Transverse colon (tissue), 4 donors: Measurements from ENCODE around the gene ATP5PD. TPM values are rescaled to one million over a fixed set of nuclear protein-coding genes. Genes with fewer than 3 reads are reported as not detected.

Source experiments
- DNase-seq: peaks from one replicate; pipeline ENCODE4 v3.0.0-alpha.2; 2019
- H3K27ac ChIP-seq, 4 donors: fragments of 200-600 bp; sonication (generic); 2 replicates each; pipeline ENCODE4 v1.5.1; 2016 to 2018; ENCODE audit warnings: inconsistent platforms in 4 of 4
- H3K27me3 ChIP-seq: fragments of 200-600 bp; sonication (generic); 2 replicates; pipeline ENCODE4 v1.5.1; 2017; ENCODE audit warnings: inconsistent platforms
- H3K36me3 ChIP-seq, 4 donors: fragments of 200-600 bp; sonication (generic); 2 replicates each; pipeline ENCODE4 v1.5.1; 2017 to 2019; ENCODE audit warnings: inconsistent platforms in 4 of 4
- H3K4me1 ChIP-seq, 4 donors: fragments of 200-600 bp; sonication (generic); 2 replicates each; pipeline ENCODE4 v1.5.1; 2017 to 2020; ENCODE audit warnings: inconsistent platforms in 4 of 4
- H3K4me3 ChIP-seq, 4 donors: fragments of 200-600 bp; sonication (generic); 1 replicate in 1 of 4; 2 replicates in 3 of 4; pipeline versions ENCODE4 v1.5.1 to v1.6.1; 2017 to 2019; ENCODE audit warnings: inconsistent platforms in 4 of 4
- H3K9me3 ChIP-seq, 2 donors: fragments of 200-600 bp; sonication (generic); 2 replicates each; pipeline ENCODE4 v1.5.1; 2017 to 2019; ENCODE audit warnings: inconsistent platforms in 2 of 2
- EP300 ChIP-seq: sonication (generic); formaldehyde crosslinking; IDR thresholded peaks from one replicate; pipeline ENCODE4 v1.6.1; 2017; ENCODE audit warnings: antibody characterized with exemption, low read depth
- POLR2A ChIP-seq: fragments of 450-650 bp; IDR thresholded peaks from one replicate; pipeline ENCODE4 v1.6.1; 2016; ENCODE audit warnings: antibody characterized with exemption, mild to moderate bottlenecking, moderate library complexity
- POLR2AphosphoS5 ChIP-seq, 3 donors: sonication (generic); formaldehyde crosslinking; IDR thresholded peaks; one replicate each; pipeline ENCODE4 v1.6.1; 2016; ENCODE audit warnings: antibody characterized with exemption in 3 of 3
- WGBS, 2 donors: methylation state at CpG; one replicate each; pipeline ENCODE4 v1.1.5; 2018; ENCODE audit warnings: low coverage in 1 of 2; 5-methylcytosine and 5-hydroxymethylcytosine counted together
- in situ Hi-C, 4 donors: fragments of 200-750 bp; cut with MboI; loops; one replicate each; pipeline versions ENCODE4 v1.15.0 to v1.15.1; 2017; ENCODE audit warnings: low sequenced_read_pairs in 3 of 4, low pct_ligation_motif_present in 1 of 4, low pct_unique_long_range_greater_than_20kb in 1 of 4
- intact Hi-C: fragments of 100-400 bp; cut with DNase I; formaldehyde crosslinking; loops from one replicate; pipeline ENCODE4 v1.15.1; 2023; ENCODE audit warnings: low total_unique reads
- total RNA-seq, 4 donors: library from RNA; depleted of rRNA; stranded (reverse); fragments of >200 nt; gene quantifications; one replicate each; pipeline ENCODE4 v1.1.0, GENCODE V29; 2016
- TF ChIP-seq, protein P1 (sequence below), 5 experiments: fragments of 200-600 bp in 3 of 5; fragments of 450-650 bp in 2 of 5; sonication (generic) in 3 of 5; IDR thresholded peaks; 1 replicate in 2 of 5; 2 replicates in 3 of 5; pipeline ENCODE4 v1.5.1; 2016 to 2017; ENCODE audit warnings: antibody characterized with exemption in 5 of 5, inconsistent platforms in 3 of 5, mild to moderate bottlenecking in 2 of 5, moderate library complexity in 1 of 5

Gene ATP5PD
- total RNA-seq, 4 donors from 2014 or later = 75.2 to 373 (median 245) TPM

DNA sequence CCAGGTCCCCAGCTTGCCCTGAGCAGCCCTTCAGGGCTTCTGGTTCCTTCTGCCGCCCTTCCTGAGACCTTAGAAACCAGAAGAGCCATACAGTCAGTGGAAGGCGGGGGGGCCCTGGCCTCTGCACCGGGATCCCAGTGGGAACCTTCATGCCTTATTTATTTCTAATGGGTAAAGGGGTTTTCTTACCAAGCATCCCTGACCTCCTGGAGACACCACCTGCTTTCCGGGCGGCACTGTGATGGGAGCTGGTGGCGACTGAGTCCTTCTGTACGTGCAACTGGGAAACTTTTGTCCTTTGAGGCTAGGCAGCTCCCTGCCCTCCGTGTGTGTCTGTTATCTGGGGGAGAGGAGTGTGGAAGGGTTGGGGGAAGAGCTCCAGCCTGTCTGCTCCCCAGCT is 41.5 kb downstream of the ATP5PD start:
- Histone ChIP-seq H3K36me3 (no peaks in the 10 kb centered on the region), H3K27me3 (no peaks in the 10 kb centered on the region), H3K27ac (no peak overlapping the region), H3K4me3 (no peak overlapping the region), H3K4me1 (peaks cover 0 to 14% (median 6%) of the 10 kb centered on the region in 4 donors), H3K9me3 (no peaks in the 10 kb centered on the region)
- in situ Hi-C loops = no loop called here
- no peak for DNase-seq
- TF ChIP-seq, protein P1, sequence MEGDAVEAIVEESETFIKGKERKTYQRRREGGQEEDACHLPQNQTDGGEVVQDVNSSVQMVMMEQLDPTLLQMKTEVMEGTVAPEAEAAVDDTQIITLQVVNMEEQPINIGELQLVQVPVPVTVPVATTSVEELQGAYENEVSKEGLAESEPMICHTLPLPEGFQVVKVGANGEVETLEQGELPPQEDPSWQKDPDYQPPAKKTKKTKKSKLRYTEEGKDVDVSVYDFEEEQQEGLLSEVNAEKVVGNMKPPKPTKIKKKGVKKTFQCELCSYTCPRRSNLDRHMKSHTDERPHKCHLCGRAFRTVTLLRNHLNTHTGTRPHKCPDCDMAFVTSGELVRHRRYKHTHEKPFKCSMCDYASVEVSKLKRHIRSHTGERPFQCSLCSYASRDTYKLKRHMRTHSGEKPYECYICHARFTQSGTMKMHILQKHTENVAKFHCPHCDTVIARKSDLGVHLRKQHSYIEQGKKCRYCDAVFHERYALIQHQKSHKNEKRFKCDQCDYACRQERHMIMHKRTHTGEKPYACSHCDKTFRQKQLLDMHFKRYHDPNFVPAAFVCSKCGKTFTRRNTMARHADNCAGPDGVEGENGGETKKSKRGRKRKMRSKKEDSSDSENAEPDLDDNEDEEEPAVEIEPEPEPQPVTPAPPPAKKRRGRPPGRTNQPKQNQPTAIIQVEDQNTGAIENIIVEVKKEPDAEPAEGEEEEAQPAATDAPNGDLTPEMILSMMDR (IDR thresholded peaks at IDR 0.05) = no peak
- TF ChIP-seq EP300 = no peak
- TF ChIP-seq POLR2AphosphoS5 (IDR thresholded peaks at IDR 0.05) = no peak
- no peak for TF ChIP-seq POLR2A
- intact Hi-C loops = no loop called here
- WGBS, 2 donors = 86% methylated on average over 8 of the region's 8 CpGs; no CpG with 5 or more reads in 1 of the 2 donors

DNA sequence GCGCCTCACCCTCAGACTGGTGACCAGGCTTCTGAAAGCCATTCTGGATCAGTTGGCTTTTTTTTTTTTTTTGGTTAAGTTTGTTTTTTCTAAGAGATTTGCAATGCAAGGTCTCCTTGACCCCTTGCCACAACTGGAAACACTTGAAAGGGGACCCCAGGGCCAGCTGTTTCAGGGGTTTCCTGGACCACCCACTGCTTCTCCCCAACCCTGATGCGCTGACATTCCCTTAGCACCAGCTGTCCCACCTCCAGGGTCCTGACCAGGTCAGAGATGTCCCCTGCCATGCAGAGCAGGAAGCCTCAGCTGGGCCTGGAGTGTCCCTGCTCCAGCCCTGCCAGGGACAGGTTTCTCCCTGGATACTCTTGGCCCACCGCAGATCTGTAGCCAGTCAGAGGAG is 42.4 kb downstream of the ATP5PD start:
- intact Hi-C loops = no loop called here
- Histone ChIP-seq H3K27ac (no peak overlapping the region), H3K9me3 (no peaks in the 10 kb centered on the region), H3K4me1 (peaks cover 0 to 5% (median 2%) of the 10 kb centered on the region in 4 donors), H3K4me3 (no peak overlapping the region), H3K27me3 (no peaks in the 10 kb centered on the region), H3K36me3 (no peaks in the 10 kb centered on the region)
- in situ Hi-C loops = no loop called here
- WGBS, 2 donors = 97% methylated on average over 2 of the region's 3 CpGs; no CpG with 5 or more reads in 1 of the 2 donors
- no peak for TF ChIP-seq EP300
- TF ChIP-seq, protein P1 (IDR thresholded peaks at IDR 0.05) = no peak
- TF ChIP-seq POLR2A = no peak
- TF ChIP-seq POLR2AphosphoS5 (IDR thresholded peaks at IDR 0.05) = no peak
- no peak for DNase-seq

DNA sequence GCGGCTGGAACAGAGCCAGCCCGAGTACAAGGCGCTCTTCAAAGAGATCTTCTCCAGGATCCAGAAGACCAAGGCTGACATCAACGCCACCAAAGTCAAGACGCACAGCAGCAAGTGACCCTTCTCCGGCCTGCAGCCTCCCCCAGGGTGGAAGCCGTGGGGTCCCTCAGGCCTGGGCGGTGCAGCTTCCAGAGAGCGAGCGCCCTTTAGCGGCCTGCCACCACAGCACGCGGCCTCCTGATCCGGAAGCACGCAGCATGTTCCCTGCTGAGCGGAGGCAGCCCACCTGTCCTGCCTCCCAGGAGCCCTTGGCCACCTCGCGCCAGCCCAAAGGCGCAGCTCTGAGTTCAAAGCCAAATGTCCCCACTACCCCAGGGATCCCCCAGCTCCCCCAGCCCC is 42.8 kb downstream of the ATP5PD start:
- no peak overlapping the region for H3K27ac ChIP-seq
- intact Hi-C loops (no loop called here), in situ Hi-C loops (no loop called here)
- H3K4me3 ChIP-seq = no peak overlapping the region
- no peaks in the 10 kb centered on the region for H3K9me3 ChIP-seq
- H3K4me1 ChIP-seq = peaks cover 0 to 2% (median under 1%) of the 10 kb centered on the region in 4 donors
- no peaks in the 10 kb centered on the region for H3K36me3 ChIP-seq
- TF ChIP-seq EP300 (no peak), POLR2A (no peak), POLR2AphosphoS5 (IDR thresholded peaks at IDR 0.05) (no peak)
- TF ChIP-seq, protein P1 (IDR thresholded peaks at IDR 0.05) = no peak
- WGBS, 2 donors = 93% methylated on average over 19 of the region's 19 CpGs; no CpG with 5 or more reads in 1 of the 2 donors
- H3K27me3 ChIP-seq = no peaks in the 10 kb centered on the region
- DNase-seq = no peak

DNA sequence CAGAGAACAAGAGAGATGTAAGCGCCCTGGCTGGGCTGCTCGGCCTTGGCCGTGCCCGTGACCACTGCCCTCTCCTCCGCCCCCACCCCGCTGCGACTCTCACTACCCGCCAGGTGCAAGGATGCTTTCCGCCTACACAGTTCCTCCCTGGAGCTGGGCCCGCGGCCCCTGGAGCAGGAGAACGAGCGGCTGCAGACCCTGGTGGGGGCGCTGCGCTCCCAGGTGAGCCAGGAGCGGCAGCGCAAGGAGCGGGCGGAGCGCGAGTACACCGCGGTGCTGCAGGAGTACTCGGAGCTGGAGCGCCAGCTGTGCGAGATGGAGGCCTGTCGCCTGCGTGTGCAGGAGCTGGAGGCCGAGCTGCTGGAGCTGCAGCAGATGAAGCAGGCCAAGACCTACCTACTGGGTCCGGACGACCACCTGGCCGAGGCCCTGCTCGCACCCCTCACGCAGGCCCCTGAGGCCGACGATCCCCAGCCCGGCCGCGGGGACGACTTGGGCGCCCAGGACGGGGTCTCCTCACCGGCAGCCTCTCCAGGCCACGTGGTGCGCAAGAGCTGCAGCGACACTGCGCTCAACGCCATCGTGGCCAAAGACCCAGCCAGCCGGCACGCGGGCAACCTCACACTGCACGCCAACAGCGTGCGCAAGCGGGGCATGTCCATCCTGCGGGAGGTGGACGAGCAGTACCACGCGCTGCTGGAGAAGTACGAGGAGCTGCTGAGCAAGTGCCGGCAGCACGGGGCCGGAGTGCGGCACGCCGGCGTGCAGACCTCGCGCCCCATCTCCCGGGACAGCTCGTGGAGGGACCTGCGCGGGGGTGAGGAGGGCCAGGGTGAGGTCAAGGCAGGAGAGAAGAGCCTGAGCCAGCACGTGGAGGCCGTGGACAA is 43.5 kb downstream of the ATP5PD start:
- Histone ChIP-seq H3K4me3 (no peak overlapping the region), H3K27me3 (no peaks in the 10 kb centered on the region), H3K36me3 (no peaks in the 10 kb centered on the region), H3K4me1 (no peaks in the 10 kb centered on the region), H3K27ac (no peak overlapping the region), H3K9me3 (no peaks in the 10 kb centered on the region)
- no peak for TF ChIP-seq EP300
- TF ChIP-seq, protein P1 (IDR thresholded peaks at IDR 0.05) = no peak
- TF ChIP-seq POLR2AphosphoS5 (IDR thresholded peaks at IDR 0.05) = no peak
- no peak for TF ChIP-seq POLR2A
- intact Hi-C loops (no loop called here), in situ Hi-C loops (no loop called here)
- no peak for DNase-seq
- 88 to 100% methylated on average over 6 to 76 of the region's 76 CpGs for WGBS, 2 donors
